22Rv1 (cell line): ENCODE measurements around the gene KRT17.

ENCODE experiments used
- CTCF ChIP-seq: fragments of 450-650 bp; IDR thresholded peaks from 2 replicates; pipeline ENCODE4 v1.5.1; 2017; ENCODE audit warnings: mild to moderate bottlenecking
- ZFX ChIP-seq: fragments of 450-650 bp; IDR thresholded peaks from 2 replicates; pipeline ENCODE4 v1.6.1; 2017; ENCODE audit warnings: antibody characterized with exemption, borderline replicate concordance

- TF ChIP-seq CTCF (no peak), ZFX (no peak)
Measured at GRCh38 chr17:41618341-41619035, 5.9 kb downstream of the KRT17 start.
